Stimulated activated CD8-positive, alpha-beta memory T cell treated with anti-CD3 and anti-CD28 coated beads, Interleukin-4, amount 100 ng/mL, for 1 hour (primary cell): ENCODE results near the gene JMJD1C.

ENCODE experiments used
- DNase-seq, 2 donors: peaks; one replicate each; pipeline ENCODE4 v3.0.0-alpha.2; 2020; ENCODE audit warnings: low read depth in 2 of 2, low spot score in 1 of 2

The JMJD1C gene

DNA sequence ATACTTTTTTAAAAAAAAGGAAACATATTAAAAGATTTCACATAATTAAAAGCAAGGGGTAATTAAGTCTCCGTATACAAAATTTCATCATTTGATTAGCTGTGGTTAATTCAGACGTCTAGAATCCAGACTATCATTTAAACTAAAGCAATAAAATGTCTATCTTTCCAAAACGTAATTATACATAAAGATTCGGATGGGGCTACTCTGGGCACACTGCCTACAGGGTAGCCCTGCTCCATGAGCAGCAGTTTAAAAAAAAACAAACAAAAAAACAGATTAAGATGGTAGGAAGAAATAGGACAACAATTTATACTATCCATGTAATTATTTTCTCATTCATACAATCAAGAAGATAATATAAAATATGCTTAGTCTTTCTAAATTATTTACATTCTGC is 236.6 kb downstream of the JMJD1C start:
- no peak for DNase-seq

DNA sequence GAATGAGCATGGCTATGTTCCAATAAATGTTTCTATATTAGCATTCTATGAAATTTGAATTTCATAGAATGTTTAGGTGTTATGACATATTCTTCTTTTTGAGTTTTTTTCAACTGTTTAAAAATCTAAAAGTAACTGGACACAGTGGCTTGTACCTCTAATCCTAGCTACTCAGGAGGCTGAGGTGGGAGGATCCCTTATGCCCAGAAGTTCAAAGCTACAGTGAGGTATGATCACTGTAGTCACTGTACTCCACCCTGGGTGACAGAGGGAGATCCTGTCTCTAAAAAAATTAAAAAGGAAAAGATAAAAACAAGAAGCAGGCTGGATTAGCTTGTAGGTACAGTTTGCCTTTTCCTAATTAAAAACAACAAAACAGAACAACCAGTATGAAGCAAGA is 237.5 kb downstream of the JMJD1C start:
- no peak for DNase-seq

DNA sequence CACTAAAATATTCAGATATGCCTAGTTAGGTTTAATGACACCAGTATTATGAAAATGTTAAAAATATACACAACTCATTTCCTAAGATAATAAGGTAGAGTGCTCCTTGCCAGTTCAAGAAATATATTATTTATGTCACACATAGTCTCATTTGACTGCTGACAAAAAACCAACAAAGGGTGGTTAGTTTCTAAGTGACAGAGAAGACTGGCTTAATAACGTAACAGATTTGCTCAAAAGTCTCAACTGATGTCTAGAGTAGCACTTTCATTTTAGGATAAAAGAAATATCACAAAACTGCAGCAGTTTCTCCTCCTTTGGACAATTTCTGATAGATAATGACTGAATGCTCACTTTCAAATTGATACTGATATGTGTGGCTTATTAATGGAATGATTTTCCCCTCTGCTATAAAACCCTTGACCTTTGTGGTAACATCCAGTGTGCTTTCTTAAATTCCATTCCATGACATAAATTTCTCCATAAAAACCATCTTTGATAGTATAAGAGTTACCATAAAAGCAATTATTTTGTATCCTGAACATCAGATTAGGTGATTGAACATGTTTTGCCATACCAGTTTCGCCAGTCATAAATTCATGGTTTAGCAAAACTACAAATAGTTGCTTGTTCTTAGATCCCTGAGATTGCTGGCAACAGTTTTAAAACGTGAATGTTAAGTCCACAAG is 238.4 kb downstream of the JMJD1C start:
- DNase-seq: no peak

DNA sequence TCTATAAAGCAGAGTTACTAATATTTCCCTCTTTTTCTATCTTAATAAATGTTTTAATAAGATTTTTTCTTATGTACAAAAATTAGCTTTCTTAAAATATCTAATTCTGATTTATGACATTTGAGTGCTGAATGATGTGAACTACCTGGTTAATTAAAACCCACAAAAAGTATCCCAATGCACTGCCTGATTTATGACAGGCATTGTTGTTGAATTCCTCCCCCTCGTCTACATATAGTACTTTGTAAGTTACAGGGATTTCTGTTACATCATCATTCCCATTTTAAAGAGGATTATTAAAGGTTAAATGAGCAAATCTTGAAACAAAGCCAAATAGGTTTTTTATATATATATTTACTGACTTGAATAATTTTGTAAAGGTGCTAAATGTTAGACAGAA is 241.5 kb downstream of the JMJD1C start:
- DNase-seq: no peak

DNA sequence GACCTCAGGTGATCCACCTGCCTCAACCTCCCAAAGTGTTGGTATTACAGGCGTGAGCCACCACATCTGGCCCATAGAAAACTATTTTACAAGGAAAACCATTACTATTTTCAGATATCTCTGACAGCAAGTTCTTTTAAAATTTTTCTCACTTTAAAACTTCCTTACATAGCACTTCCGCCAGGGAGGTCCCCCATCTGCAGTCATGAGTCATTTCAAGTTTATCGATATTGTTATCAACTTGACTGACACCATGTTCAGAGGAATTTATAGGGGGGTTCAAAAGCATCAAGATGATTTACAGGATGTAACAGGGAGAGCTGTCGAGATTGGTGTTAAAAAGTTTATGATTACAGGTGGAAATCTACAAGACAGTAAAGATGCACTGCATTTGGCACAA is 243.8 kb downstream of the JMJD1C start:
- no peak for DNase-seq

DNA sequence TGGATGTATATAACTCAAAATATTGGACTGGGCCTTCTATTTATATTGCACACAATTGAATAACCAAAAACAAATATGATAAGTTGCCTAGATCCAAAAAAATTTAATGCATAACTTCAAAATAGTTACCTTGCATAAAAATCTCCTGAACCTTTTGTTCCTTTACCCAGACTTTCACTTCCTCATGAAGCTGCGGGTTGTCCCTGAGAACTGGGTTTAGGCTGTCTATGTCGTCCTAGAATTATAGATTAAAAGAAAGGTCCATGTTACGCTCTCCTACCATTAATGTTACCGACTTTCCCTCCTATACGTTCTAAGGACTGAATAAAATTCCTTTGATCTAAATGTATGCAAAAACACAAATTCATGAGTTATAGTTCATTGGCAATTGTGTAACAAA is 246.0 kb downstream of the JMJD1C start:
- no peak for DNase-seq

DNA sequence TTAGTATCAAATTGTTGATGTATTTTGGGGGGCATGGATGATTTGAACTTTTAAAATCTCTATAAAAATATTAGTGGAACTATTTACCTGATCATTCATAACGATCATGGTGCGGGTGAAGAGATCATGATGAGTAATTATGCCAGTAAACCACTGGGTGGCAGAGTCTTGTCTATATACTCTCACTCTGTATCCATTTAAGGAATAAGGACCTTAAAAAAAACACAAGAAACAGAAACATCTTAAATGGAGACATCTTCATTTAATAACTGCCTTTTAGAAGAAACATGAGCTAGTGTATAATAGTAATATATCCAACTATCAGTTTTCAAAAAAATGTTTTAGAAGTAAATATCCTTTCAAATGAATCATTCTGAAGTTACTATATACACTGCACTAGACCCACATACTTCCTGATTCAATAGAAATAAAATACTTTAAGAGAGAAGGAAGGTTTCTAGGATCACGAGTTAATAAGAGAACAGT is 248.6 kb downstream of the JMJD1C start:
- DNase-seq: no peak

DNA sequence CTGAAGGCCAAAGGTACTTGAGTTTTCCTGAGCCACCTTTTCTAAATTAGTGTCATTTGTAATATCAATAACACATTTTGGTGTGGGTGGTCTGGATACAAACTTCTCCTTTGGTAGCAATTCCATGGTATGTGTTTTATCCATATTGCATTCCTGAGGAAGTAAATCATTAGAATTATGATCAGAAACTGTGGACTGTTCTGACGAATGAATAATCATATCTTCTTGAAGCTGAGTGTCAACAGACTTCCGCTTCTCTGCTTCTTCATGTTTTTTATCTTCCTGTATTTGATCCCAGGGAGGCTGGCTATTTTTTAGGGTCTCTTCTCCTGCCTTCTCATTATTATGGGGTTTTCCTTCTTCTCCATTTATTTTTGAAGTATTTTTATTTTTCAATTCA is 251.2 kb downstream of the JMJD1C start:
- DNase-seq: no peak

DNA sequence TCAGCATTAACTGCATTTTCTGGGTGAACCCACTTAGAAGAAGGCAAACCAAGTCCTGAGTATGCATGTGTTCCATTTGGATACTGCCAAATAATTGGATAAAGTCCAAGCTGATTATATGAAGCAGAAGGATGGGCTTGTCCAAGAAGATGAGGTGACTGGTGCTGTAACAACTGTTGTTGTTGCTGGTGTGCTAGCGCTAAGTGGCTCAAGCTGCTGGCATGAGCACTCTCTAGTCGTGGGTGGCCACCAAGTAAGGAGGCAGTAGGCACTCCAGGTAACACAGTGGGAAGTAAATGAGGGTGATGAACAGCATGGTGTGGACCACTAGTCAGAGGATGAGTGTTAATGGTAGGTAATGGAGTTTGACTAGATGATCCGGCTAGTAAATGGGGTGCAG is 252.3 kb downstream of the JMJD1C start:
- DNase-seq: no peak

DNA sequence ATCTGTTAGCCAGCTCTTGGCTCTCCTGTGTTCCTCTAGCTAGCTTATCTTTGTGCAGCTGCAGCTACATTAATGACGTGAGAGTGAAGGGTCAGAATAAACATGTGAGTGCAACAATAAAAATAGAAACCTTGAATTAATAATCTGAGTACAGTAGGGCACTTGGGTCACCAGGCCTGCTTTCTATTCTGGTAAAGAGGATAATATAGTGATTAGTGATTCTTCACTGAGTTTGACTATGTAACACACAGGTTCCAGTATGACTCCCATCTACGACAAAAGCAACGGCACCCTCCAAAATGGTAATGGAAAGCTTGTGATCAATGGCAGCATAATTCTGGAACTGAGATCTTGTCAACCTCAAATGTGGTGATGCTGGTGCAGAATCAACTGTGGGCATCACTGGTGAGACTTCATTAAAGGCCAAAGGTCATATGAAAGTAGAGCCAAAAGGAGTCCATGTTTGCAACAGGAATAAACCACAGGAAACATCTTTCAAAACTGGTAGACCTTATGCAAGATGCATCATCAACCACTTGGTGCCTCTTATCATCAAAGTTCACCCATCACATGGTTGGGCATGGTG is 255.1 kb downstream of the JMJD1C start:
- no peak for DNase-seq

DNA sequence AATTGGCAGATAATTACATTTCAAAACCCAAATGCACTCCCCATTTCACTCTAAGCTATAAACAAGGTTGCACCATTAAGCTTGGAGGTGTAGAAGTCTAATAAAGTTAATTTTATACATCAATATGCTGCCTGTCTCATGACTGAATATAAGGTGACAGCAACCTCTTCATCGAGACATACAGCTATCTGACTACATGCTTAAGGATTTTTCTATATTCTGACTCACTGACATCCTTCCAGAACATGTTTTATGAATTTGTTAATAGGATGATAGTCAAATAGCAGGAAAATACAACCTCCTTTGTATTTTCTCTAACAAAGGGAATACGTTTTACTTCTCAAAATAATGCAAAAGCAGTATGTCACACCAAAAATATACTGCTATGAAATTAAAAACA is 256.1 kb downstream of the JMJD1C start:
- DNase-seq: no peak

DNA sequence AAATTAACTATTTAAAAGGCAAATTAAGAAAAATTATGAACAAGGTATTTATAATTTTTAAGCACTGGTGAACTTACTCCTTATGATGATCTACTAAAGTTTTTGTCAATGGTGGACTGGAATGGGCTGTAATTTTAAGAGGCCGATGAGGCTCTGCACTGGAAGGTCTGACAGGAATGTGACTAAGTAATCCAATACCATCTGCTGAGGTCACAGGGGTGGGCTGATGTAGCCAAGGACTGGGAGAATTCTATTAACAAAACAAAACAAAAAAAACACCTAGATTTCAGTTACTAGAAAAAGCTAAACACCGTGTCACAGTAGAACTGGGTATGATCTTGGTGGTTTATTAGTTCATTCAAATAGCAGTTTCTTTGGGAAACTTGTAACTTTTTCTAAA is 256.8 kb downstream of the JMJD1C start:
- DNase-seq: no peak

DNA sequence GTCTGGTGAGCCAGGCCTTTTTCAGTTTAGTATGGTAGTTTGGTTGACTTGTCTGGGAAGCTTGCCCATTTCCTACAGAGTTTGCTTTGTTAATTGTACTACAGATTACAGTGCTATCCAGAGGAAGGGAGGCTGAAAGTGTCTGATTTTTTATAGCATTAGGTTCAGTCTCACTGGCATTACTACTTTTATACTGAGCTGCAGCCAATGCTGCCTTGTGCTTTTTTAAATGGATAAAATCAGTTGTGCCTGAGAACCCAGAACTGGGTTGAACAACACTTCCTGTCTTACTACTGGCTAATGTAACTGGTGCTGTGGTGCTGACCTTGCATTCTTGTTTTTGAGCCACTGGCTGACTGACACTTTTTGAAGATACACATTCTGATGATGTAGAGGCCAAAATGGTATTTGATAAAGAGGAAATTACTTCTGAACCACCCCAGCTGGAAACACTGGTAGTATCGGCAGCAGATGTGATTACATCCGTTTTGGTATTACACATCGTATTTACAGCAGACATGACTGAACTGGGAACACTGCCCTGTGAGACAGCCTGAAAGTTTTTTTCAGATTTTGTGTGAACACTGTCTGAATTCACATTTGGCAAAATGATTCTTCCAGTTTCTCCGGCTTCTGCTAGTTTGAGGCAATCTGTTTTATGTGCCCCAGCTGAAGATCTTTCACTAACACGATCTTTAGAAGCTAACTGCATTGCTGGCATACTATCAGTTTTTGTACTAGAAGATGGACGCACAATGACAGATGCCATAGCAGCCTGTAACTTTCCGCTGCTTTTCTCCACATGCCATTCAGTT is 258.6 kb downstream of the JMJD1C start:
- no peak for DNase-seq

DNA sequence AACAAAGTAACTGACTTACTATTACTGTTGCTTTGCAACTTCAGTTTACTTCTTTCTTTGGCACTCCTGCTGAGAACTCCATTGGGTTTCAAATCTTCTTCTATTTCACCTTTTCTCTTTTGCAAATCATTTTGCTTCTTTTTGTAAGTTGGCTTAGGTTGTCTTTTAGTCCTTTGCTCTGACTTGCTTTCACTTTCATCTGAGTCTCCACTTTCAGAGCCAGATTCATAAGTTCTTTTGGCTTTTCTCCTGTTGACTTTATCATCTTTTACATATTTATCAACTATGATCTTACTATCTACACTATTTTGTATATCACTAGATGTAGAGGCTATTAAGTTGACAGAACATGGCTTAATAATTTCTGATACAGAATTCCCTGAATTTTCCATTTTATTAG is 259.2 kb downstream of the JMJD1C start:
- DNase-seq: no peak

DNA sequence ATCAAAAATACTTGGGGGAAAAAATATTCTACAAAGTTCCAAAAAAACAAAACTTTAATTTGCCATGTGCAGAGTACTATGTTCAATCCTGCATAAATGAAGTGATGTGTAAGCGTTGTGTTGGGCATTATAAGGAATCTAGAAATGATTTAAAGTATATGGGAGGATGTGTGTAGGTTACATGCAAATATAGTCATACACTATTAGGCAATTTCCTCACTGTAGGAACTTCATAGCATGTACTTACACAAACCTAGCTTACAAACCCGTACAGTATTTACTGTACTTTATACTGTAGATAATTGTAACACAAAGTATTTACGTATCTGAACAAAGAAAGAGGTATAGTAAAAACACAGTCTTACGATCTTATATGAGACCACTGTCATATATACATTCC is 260.4 kb downstream of the JMJD1C start:
- DNase-seq: no peak

DNA sequence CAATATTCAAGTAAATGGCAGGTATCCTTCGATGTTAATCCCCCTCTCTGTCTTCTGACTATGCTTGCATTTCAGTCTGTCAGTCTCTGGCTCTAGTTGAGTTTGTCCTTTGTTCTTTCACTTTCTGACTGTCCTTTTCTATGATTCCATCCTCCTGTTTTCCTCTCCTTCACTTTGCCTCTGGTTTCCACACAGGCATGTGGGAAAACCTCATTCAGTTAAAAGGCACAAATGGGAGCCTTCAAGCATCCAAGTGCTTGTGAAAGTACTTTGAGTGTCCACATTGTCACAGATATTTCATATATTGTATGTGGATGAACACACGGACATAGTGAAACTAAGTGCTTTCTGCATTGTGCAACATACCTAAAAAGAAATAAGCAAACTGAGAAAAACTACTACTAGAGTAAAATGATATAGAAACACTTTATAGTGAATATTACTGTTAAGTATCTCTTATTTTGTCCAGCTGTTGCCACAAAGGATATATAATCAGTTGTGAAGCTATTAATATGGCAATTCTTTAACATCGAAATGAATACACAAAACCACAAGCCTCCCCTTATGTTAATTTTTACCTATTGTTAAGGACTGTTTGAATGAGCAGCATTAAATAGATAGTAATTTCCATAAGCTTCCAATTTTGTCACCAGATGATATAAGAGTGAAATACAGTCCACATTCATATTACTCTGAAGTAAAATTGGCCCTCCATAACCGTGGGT is 260.9 kb downstream of the JMJD1C start:
- DNase-seq: no peak

DNA sequence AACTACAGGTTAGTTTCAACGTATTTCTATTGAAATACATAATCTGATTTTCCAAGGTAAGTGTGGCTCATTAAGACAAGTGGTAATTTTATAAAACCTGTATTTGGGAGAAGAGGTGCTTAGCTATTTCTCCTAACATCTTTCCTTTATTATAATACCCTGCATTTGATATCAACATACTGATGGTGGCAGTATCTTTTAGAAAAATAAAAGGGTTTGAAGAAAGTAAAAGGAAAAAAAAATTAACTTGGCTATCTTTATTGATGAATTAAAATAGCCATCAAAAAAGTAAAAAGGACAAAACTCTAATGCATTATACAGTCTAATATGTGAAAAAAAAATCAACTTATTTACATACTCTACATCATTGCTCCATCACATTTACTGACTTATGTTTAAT is 264.7 kb downstream of the JMJD1C start:
- DNase-seq: no peak

DNA sequence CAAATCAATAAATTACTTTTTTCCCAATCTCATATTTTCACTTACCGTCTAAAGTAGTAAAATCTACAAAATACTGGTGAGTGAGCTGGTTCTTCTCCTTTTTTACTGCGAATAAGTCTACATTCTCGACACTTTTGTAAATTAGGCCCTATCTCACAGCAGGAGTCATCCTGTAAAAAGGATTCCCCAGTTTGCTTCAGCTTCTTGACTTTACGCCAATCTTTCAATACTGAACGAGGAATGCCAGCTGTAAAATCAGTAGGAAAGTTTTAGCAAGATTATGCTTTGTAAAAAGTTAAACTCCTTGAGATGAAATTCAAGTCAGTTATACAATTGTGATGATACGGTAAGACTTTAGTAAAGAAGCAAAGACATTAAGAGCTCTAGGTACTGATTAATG is 265.3 kb downstream of the JMJD1C start:
- no peak for DNase-seq

DNA sequence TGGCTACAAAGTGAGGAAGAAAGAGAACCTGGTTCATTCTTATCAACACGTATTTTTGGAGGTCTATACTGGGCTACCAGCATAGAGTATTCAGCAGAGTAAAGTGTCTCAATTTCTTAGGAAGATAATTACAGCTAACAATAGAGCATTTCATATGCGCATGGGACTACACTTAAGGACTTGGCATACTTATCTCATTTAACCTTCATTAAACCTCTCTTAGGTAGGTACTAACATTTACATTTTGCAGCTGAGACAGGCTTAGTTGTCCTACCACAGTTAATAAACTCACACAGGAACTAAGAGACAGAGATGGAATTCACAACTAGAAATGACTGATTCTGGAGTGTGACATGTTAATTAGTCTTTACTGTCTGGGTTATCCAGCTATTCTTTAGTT is 266.1 kb downstream of the JMJD1C start:
- no peak for DNase-seq

DNA sequence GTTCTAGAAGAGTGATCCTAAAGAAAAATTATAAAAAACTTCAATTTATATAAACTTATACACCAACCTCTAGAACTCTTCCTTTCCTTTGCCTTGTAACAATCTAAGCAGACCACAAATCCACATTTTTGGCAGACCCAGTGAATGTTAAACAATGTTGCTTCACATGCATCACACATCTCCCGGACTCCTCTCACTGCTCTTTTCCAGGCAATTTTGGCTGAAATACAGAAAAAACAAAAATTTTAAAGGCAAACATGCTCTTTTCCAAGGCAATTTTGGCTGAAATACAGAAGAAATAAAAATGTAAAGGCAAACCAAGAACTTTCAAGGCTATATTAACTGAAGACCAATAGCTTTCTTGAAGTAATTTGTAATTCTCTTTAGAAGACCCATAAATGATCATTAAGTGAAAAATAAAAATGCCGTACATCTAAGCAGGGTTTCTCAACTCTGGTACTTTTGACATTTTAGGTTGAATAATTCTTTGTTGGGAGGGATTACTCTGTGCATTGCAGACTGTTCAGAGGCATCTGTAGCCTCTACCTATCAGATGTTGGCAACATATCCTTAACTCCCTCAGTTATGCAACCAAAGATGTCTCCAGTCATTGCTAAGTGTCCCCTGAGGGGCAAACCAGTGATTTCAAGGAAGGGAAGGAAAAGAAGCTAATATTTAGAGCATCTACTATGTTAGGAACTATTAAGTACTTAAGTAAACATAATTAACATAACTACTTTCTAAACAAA is 268.3 kb downstream of the JMJD1C start:
- no peak for DNase-seq

DNA sequence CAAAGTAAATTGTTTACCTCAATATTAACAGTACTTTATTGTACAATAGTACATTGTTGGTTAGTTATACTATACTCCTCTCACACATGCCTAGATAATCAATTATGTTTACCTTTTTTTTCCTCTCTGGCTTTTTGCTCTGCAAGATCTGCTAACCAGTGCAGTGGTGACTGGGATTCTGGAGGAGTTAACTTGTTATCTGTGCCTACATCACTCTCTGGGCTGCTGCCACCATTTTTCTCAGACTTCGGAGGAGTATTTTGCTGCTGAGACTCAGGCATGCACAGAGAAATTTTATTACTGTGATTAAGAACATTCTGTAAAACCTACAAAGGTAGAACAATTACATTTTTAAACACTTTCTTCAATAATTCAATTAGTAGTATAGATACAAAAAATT is 273.0 kb downstream of the JMJD1C start:
- no peak for DNase-seq
